Dedifferentiated amniotic fluid mesenchymal stem cell (primary cell): ENCODE data around the gene DEK.
"Not testable (repeated sequence)": the region's sequence is repeated elsewhere in the genome, so short reads cannot be mapped to it uniquely, and the experiment has no call there.

Experiments
- DNase-seq: peaks from one replicate; pipeline ENCODE4 v3.0.0-alpha.2; 2016; ENCODE audit errors: extremely low spot score

The DEK gene

DNA sequence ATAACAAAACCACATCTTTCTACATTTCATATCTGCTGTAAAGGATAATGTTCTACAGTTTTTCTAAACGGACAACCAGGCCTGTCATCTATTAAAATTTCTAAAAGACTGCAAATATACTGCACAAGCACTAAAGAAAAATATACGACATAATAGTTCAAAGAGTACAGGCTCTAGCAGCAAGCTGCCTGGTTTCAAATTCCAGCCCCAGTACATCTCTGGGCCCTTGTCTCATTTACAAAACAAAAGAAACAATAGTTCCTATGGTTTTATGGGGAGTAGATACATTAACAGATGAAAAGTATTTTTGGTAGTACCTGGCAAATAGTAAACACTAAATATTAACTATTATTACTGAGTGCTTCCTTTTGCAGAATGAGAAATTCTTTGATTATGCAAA is 24.1 kb downstream of the DEK start:
- no peak for DNase-seq

DNA sequence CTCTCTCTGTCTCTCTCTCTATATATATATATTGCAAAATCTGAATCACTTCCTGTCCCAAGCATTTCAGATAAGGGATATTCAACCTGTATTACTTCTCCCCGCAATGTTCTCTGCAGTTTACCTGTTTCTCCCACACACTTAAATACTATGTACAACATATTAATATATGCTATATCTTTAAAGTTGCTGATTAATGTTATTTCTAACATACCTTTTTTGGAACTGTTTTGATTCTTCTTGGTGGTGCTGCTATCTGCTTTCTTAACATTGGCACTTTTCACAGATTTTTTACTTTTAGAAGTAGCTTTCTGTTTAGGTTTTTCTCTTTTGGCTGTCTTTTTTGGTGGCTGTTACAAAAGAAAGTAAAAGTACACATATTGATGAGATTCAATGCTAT is 27.2 kb downstream of the DEK start:
- DNase-seq: no peak

DNA sequence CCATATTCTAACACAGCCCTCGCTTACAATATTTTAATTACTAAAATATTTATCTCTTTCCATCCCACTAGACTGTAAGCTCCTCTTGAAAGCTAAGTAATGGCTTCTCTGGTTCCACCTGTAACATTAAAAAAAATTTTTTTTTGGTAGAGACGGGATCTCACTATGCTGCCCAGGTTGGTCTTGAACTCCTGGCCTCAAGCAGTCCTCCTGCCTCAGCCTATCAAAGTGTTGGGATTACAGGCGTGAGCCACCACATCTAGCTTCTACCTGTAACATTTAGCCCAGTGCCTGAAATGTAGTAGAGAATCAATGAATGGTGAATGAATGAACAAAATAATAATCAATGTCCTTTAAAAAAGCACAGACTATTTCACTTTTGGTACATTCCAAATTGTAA is 28.8 kb downstream of the DEK start:
- no peak for DNase-seq

DNA sequence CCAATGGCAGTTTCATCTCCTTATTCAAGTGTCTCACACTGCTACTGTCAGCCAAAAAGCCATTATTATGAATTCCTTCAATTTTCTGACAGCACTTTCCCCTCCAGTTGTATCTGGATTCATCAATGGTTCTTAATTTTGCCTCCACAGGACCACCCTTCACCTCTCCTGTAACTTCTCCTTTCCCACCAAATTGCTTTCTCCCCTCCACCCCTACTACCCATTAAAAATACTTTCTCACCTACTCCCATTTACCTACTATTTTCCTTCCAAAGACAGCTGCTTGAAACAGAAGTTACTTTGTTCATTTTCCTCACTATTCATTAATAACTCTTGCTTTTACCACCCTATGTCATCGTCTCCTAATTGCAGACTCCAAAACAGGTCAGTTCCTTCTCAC is 29.8 kb downstream of the DEK start:
- no peak for DNase-seq

DNA sequence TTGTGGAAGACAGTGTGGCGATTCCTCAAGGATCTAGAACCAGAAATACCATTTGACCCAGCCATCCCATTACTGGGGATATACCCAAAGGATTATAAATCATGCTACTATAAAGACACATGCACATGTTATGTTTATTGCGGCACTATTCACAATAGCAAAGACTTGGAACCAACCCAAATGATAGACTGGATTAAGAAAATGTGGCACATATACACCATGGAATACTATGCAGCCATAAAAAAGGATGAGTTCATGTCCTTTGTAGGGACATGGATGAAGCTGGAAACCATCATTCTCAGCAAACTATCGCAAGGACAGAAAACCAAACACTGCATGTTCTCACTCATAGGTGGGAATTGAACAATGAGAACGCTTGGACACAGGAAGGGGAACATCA is 30.6 kb downstream of the DEK start:
- DNase-seq: not testable (repeated sequence)

DNA sequence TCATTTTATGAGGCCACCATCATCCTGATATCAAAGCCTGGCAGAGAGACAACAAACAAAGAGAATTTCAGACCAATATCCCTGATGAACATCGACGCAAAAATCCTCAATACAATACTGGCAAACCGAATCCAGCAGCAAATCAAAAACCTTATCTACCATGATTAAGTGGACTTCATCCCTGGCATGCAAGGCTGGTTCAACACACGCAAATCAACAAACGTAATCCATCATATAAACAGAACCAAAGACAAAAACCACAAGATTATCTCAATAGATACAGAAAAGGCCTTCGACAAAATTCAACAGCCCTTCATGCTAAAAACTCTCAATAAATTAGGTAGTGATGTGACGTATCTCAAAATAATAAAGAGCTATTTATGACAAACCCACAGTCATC is 32.5 kb downstream of the DEK start:
- not testable (repeated sequence) for DNase-seq

DNA sequence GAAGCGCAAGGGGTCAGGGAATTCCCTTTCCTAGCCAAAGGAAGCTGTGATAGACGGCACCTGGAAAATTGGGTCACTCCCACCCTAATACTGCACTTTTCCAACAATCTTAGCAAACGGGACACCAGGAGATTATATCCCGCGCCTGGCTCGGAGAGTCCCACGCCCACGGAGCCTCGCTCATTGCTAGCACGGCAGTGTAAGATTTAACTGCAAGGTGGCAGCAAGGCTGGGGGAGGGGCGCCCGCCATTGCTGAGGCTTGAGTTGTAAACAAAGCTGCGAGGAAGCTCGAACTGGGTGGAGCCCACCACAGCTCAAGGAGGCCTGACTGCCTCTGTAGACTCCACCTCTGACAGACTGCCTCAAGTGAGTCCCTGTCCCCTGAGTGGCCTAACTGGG is 35.7 kb downstream of the DEK start:
- DNase-seq: not testable (repeated sequence)

DNA sequence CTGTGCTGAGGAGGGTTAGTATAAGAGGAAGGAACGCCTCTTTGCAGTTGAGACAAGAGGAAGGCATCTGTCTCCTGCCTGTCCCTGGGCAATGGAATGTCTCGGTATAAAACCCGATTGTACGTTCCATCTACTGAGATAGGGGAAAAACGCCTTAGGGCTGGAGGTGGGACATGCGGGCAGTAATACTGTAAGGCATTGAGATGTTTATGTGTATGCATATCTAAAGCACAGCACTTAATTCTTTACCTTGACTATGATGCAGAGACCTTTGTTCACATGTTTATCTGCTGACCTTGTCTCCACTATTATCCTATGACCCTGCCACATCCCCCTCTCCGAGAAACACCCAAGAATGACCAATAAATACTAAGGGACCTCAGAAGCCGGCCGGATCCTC is 37.2 kb downstream of the DEK start:
- DNase-seq: not testable (repeated sequence)

DNA sequence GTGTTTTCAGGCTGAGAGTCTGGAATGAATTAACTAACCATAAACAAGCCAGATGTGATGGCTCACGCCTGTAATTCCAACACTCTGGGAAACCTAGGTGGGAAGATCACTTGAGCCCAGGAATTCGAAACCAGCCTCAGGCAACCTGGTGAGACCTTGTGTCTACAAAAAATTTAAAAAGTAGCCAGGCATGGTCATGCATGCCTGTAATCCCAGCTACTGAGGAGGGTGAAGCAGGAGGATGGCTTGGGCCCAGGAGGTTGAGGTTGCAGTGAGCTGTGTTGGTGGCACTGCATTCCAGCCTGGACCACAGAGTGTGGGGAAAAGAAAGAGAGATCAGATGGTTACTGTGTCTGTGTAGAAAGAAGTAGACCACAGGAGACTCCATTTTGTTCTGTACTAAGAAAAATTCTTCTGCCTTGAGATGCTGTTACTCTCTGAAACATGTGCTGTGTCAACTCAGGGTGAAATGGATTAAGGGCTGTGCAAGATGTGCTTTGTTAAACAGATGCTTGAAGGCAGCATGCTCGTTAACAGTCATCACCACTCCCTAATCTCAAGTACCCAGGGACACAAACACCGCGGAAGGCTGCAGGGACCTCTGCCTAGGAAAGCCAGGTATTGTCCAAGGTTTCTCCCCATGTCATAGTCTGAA is 37.8 kb downstream of the DEK start:
- peak; percentile 70 for DNase-seq

DNA sequence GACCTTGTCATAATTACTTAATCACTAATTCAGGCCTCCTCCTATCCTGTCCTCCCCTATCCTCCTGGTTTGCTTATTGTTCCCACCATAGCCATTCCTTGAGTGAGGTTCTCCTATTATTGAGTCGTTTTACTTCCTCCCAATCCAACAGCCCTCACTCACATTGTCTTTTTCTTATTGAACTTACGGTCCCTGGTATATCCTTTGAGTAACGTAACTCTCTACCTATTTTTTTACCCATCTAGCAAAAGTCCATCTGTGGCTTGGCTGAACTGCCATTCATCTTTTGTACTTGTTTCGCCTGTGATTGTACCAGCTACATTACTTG is 43.1 kb downstream of the DEK start:
- no peak for DNase-seq

DNA sequence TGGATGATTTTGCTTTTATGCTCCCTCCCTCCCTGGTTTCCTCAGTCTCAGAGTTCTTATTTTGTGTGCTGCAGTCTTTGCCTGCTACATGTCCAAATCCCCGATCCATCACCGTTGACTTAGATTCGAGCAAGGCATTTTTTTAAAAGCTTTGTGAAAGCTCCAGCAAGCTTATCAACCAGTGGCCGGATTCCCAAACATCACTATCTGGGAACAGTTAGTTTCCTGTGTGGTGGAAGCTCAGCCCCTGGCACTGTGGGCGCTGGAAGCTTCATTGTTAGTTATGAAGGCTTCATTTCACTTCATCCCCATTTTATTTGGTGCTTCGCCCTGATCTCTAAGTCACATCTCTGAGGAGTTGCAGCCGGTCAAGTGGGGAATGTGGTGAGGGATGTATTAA is 44.7 kb downstream of the DEK start:
- no peak for DNase-seq

DNA sequence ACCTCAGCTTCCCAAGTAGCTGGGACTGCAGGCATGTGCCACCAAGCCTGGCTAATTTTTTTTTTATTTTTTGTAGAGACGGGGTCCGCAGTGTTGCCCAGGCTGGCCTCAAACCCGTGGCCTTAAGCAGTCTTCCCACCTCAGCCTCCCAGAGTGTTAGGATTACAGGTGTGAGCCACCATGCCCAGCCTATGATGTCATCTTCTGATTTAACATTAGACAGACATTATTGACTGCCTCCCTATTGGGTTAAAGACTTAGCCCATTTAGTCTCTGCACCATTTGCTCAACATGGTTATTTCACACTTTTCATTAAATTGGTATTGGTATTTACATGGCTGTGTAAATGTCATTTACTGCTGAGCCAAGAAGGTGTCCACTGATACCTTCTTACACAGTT is 46.1 kb downstream of the DEK start:
- no peak for DNase-seq

DNA sequence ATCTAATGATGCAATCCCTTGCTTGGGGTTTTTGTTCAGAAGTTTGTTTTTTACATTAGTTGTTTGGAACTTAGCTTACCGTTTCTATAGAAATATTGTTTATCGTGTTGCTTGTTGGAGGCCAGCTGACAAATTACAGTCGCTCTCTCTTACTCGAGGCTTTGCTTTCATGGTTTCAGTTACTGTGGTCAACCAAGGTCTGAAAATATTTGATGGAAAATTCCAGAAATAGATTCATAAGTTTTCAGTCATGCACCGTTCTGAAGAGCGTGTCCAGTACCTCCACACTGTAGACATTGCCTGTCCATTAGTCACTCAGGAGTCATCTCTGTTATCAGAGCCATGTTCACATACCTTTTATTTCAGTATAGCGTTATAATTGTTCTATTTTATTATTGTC is 47.9 kb downstream of the DEK start:
- peak; percentile 90 for DNase-seq

DNA sequence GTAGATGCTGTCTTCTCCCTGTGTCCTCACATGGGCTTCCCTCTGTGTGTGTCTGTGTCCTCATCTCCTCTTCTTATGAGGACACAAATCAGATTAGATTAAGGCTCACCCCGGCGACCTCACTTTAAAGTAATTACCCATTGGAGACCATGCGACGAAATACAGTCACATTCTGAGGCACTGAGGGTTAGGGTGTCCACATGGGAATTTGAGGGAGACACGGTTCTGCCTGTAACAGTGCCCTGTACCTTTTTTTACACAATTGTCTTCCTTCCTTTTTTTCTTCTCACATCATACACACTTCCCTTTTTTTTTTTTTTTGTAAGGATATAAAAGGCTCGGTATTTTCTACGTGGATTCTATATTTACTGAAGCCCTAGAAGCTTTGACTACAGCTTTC is 48.9 kb downstream of the DEK start:
- no peak for DNase-seq

DNA sequence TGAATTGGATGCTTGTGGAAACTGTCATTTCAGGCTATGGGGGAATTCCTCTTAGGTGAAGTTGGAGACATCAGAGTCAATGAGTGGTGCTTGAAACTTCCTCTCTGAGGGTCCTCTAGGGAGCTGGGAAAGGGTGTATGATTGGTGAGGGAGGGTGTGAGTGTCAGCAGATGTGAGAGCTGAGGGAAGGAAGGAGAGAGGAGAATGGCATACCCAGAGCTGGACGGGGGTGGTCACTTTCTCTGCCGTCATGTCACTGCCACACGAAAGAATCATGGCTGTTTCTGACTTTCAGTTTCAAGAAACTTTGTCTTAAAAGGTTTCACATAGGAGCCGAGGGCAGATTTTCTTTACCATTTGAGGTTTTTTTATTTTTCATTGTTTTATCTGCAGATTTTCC is 50.3 kb downstream of the DEK start:
- DNase-seq: no peak

DNA sequence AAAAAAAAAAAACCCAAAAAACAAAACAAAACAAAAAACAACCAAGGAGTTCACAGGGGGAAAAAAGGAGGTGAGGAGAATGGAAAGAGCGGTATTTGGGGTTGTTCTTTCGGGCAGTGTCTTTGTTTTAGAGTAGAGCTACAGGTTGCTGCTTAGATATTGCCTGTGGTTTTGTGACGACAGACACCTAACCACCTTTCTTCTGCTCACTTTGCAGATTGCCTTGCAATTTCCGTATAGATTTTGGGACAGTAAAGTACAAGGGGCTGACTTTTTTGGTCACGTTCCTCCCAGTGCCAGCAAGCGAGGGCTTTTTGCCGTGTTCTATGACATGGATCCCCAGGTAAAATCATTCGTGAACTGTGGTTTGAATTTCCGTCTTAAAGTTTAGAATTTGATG is 50.9 kb downstream of the DEK start:
- no peak for DNase-seq

DNA sequence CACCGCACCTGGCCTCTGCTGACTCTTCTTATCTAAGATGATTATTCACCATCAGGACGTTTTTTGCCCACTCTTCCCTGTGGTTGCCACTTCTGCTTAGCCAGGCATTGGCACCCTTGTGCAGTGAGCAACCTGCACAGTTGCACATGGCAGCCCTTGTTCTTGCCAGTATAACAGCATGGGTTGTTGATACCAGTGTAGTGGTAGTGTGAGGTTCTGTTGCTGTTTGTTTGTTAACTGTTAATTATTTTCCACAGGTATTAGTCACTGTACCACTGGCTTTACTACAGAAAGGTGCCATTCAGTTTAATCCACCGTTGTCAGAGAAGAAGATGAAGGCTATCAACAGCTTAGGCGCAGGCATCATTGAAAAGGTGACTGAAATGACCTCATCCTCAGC is 52.1 kb downstream of the DEK start:
- no peak for DNase-seq

DNA sequence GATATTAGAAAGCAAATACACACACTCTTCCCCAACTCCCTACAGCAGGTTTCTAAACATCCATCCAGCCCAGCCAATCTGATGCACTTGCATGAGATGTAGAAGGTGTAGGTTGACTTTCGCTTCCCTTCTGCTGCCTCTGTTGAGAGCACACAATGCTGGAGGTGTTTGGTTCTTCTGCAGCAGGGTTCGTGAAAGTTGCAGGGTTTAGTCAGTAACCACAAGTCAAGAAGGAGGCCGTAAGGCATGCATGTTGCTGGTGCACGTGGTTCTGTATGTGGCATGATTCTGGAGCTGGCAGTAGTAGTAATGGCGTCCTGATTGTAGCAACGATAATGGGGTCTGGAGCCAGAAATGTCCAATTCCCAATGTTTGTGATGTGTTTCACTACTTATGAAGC is 53.0 kb downstream of the DEK start:
- DNase-seq: no peak

DNA sequence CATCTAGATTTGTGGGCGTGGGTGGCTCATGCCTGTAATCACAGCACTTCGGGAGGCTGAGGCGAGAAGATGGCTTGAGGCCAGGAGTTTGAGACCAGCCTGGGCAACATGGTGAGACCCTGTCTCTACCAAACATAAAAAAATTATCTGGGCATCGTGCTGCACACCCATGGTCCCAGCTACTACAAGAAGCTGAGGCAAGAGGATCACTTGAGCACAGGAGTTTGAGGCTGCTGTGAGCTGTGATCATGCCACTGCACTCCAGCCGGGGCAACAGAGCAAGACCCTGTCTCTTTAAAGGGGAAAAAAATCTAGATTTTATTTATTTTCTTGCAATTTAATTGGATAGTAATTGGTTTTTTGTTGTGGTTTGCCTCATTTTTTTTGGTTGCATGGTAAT is 53.6 kb downstream of the DEK start:
- DNase-seq: no peak

DNA sequence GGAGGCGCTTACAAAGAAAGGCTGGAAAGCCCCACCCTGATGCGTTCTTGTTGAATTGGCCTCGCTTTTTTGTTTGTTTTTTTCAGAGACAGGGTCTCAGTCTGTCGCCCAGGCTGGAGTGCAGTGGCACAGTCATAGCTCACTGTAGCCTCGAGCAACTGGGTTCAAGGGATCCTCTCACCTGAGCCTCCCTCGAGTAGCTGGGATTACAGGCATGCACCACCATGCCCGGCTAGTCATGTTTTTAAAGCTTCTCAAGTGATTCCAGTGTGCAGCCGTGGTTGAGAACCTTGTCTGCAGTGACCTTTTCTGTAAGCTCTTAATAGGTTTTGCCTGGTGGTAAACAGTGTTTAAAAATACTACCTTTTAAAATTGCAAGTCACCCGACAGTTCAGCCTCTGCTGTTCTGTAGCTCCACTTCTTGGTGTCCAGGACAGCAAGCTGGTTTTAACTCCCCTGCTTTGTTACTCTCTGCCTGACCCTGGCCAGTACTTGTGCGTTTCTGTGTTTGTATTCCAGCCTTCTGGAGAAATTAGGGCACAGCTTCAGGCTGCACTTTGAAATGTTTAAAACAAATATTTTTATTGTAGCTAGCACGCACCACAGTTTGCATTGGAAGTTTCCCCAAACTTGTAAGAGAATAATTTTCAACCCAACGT is 54.7 kb downstream of the DEK start:
- no peak for DNase-seq

DNA sequence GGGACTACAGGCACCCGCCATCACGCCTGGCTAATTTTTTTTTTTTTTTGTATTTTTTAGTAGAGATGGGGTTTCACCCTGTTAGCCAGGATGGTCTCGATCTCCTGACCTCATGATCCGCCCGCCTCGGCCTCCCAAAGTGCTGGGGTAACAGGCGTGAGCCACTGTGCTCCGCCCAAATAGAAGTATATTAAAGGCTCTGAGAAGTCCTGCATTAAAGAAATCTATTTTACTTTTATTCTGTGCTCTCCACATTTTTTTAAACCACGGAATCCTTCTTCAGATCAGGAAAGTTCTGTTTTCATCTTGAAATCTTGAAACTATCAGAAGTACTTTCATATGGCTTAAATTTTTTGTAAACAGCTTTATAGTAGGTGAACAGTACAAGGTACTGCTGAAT is 55.6 kb downstream of the DEK start:
- not testable (repeated sequence) for DNase-seq

DNA sequence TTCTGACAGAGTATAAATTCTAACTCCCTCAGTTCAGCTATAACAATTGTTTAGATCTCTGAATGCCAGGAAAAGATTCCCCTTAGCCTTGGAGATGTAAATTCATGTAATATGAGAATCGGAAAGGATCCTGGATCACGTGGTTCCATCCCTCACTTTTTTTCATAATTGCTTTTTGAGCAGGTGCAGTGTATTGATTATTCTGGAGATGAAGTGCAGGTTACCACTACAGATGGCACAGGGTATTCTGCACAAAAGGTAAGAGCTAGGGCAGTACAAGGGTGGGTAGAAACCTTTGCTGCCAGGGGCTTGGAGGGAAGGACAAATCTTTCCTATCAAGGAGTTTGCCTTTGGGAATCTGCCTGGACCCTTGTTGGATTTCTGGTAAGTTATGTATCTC is 56.4 kb downstream of the DEK start:
- no peak for DNase-seq

DNA sequence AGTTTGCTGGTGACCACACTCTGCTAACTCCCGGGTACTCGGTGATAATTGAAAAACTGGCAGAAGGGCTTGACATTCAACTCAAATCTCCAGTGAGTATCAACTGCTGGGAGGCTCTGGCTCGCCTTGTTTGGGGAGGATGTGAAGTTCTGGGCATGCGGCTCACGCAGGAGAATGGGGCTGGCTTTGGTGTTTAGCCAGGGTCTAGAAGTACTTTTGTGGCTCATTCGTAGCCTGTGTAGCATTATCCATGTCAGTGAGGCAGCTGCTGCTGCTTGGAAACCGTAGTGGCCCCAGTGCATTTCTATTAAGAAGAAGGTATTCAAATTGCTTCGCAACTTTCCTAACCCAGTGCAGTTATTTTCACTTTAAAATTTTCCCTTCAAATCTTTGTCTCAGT is 56.9 kb downstream of the DEK start:
- DNase-seq: no peak

DNA sequence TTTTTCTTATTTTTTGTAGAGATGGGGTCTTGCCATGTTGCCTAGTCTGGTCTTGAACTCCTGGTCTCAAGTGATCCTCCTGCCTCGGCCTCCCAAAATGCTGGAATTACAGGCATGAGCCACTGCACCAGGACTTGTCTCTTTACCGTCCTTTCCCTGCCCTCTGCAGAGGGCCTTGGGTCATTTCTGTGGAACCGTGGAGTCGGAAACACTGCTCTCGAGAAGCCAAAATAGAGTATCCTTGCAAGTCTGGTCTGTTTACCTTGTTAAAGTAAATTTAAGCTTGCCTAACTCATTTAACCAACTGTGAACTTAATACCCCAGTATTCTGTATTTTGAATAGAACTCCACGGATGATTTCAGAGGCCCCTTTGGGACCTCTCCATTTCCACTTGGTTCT is 57.7 kb downstream of the DEK start:
- DNase-seq: no peak
